A549 (cell line): ENCODE data around the gene PIK3R4. TPM values are rescaled to one million over a fixed set of nuclear protein-coding genes. Genes with fewer than 3 reads are reported as not detected.
A peak's percentile ranks its signal among the peaks of the same experiment; 100 is the strongest.

Experiments used
- ATAC-seq, 2 experiments: fragments of 200-7000 bp in 1 of 2; fragments of >200 bp in 1 of 2; cut with Nextera tagmentation in 1 of 2; cut with Tn5 transposase in 1 of 2; 3 replicates each; pipeline versions ENCODE4 v1.8.0 to v1.9.1; 2018 to 2020; ENCODE audit warnings: mild to moderate bottlenecking in 1 of 2, moderate library complexity in 1 of 2
- CTCF ChIA-PET: fragments of 300-600 bp; sonication (Branson Sonifier 250); formaldehyde crosslinking; extraction: SDS; loops from one replicate; lab custom pipeline; 2021; ENCODE audit warnings: antibody characterized with exemption, inconsistent platforms; lab: Yijun Ruan, JAX
- POLR2A ChIA-PET: fragments of 350-600 bp; formaldehyde crosslinking; extraction: SDS; loops from one replicate; lab custom pipeline; 2021; ENCODE audit warnings: antibody characterized with exemption, inconsistent platforms; lab: Yijun Ruan, JAX
- DNase-seq, 2 experiments: peaks; one replicate each; pipeline versions ENCODE4 v3.0.0 to v3.0.0-alpha.2; 2011 to 2016; ENCODE audit warnings: low read depth in 1 of 2, low spot score in 1 of 2
- FAIRE-seq: peaks from 2 replicates; lab custom pipeline; 2011; peaks lifted over from hg19 to GRCh38; lab: Jason Lieb, UNC
- H3K27ac ChIP-seq, 2 experiments: fragments of >200 bp; sonication (Bioruptor Twin); formaldehyde crosslinking; 3 replicates each; pipeline ENCODE4 v1.5.1; 2016 to 2017
- H3K4me1 ChIP-seq: fragments of >200 bp; sonication (Bioruptor Twin); formaldehyde crosslinking; 3 replicates; pipeline ENCODE4 v1.6.1; 2016
- H3K4me2 ChIP-seq: fragments of >200 bp; sonication (Bioruptor Twin); formaldehyde crosslinking; 3 replicates; pipeline ENCODE4 v1.6.1; 2016
- H3K4me3 ChIP-seq: fragments of >200 bp; sonication (Bioruptor Twin); formaldehyde crosslinking; 3 replicates; pipeline ENCODE4 v1.5.1; 2016
- H3K9me3 ChIP-seq: fragments of >200 bp; sonication (Bioruptor Twin); formaldehyde crosslinking; 3 replicates; pipeline ENCODE4 v1.6.1; 2016
- BHLHE40 ChIP-seq: IDR thresholded peaks from 2 replicates; pipeline ENCODE4 v1.6.1; 2012; ENCODE audit warnings: low read depth, low read length, inconsistent platforms
- CBX2 ChIP-seq: fragments of 200-600 bp; sonication (generic); IDR thresholded peaks from 2 replicates; pipeline ENCODE4 v1.6.1; 2016; ENCODE audit warnings: low read depth, mild to moderate bottlenecking, borderline replicate concordance
- EP300 ChIP-seq, 2 experiments: fragments of >200 bp; sonication (Bioruptor Twin); formaldehyde crosslinking; IDR thresholded peaks; 2 replicates in 1 of 2; 3 replicates in 1 of 2; pipeline ENCODE4 v1.6.1; 2016 to 2017
- FOSB ChIP-seq: fragments of 250-450 bp; sonication (Bioruptor Pico); IDR thresholded peaks from 2 replicates; pipeline ENCODE4 v1.5.0; 2020; ENCODE audit warnings: mild to moderate bottlenecking, moderate library complexity
- FOSL2 ChIP-seq, 2 experiments: fragments of 450-650 bp in 1 of 2; fragments of >200 bp in 1 of 2; sonication (Bioruptor Twin) in 1 of 2; formaldehyde crosslinking; IDR thresholded peaks; 2 replicates each; pipeline versions ENCODE4 v1.5.0 to v1.6.1; 2016 to 2020; ENCODE audit warnings: mild to moderate bottlenecking in 1 of 2, moderate library complexity in 1 of 2
- FOXS1 ChIP-seq: fragments of 250-450 bp; sonication (Bioruptor Pico); IDR thresholded peaks from 2 replicates; pipeline ENCODE4 v1.5.0; 2020; ENCODE audit warnings: mild to moderate bottlenecking, moderate library complexity
- HOXA7 ChIP-seq: fragments of 250-450 bp; sonication (Bioruptor Pico); IDR thresholded peaks from 2 replicates; pipeline ENCODE4 v1.5.0; 2020; ENCODE audit warnings: mild to moderate bottlenecking, moderate library complexity
- MAZ ChIP-seq: fragments of 150-350 bp; IDR thresholded peaks from 2 replicates; pipeline ENCODE4 v1.6.1; 2014; ENCODE audit warnings: antibody characterized with exemption, low read depth, low read length, borderline replicate concordance
- MYC ChIP-seq: IDR thresholded peaks from 2 replicates; pipeline ENCODE4 v1.6.1; 2012; ENCODE audit warnings: mild to moderate bottlenecking, inconsistent platforms, low read length, improper control_type of control experiment, borderline replicate concordance
- NFE2L2 ChIP-seq: fragments of 150-350 bp; conservative IDR thresholded peaks from 2 replicates; pipeline ENCODE4 v1.6.1; 2014; ENCODE audit warnings: low read length
- PHF8 ChIP-seq: fragments of 200-600 bp; sonication (generic); IDR thresholded peaks from 2 replicates; pipeline ENCODE4 v1.6.1; 2016; ENCODE audit warnings: low read depth, mild to moderate bottlenecking, antibody characterized with exemption, moderate library complexity, borderline replicate concordance
- POLR2AphosphoS2 ChIP-seq: conservative IDR thresholded peaks from 2 replicates; pipeline ENCODE4 v1.6.1; 2012; ENCODE audit warnings: low read length, improper control_type of control experiment, inconsistent platforms
- RAD21 ChIP-seq, 2 experiments: fragments of >200 bp in 1 of 2; sonication (Bioruptor Twin) in 1 of 2; formaldehyde crosslinking in 1 of 2; IDR thresholded peaks in 1 of 2; conservative IDR thresholded peaks in 1 of 2; 2 replicates in 1 of 2; 3 replicates in 1 of 2; pipeline ENCODE4 v1.6.1; 2012 to 2018; ENCODE audit warnings: inconsistent platforms in 1 of 2
- RFX5 ChIP-seq: fragments of 450-650 bp; IDR thresholded peaks from 2 replicates; pipeline ENCODE4 v1.7.1; 2014; ENCODE audit warnings: antibody characterized with exemption, mild to moderate bottlenecking, moderate library complexity
- TFCP2L1 ChIP-seq: fragments of 250-450 bp; sonication (Bioruptor Pico); IDR thresholded peaks from 2 replicates; pipeline ENCODE4 v1.5.0; 2021; ENCODE audit warnings: mild to moderate bottlenecking
- TP53 ChIP-seq: fragments of 250-450 bp; sonication (Bioruptor Pico); IDR thresholded peaks from 2 replicates; pipeline ENCODE4 v1.5.0; 2021; ENCODE audit warnings: mild to moderate bottlenecking, moderate library complexity
- ZC3H11A ChIP-seq: fragments of 450-650 bp; IDR thresholded peaks from 2 replicates; pipeline ENCODE4 v1.6.1; 2014; ENCODE audit warnings: antibody characterized with exemption, mild to moderate bottlenecking
- ZNF302 ChIP-seq: fragments of 250-450 bp; sonication (Bioruptor Pico); IDR thresholded peaks from 2 replicates; pipeline ENCODE4 v1.9.0; 2021; ENCODE audit warnings: inconsistent platforms, mild to moderate bottlenecking, moderate library complexity
- WGBS: methylation state at CpG from one replicate; pipeline ENCODE4 v1.1.6; 2017; ENCODE audit errors: missing lambda C conversion rate; 5-methylcytosine and 5-hydroxymethylcytosine counted together
- polyA plus RNA-seq, 4 experiments: library from polyadenylated mRNA; depleted of rRNA in 3 of 4; stranded (reverse); fragments of >200 nt; fragmentation: RNase III in 1 of 4; extraction: RNeasy Plus Mini Kit Qiagen cat#74134 plus additional on column Dnase treatment in 1 of 4; gene quantifications; 2 replicates in 3 of 4; 3 replicates in 1 of 4; pipeline ENCODE4 v1.2.3, GENCODE V29; 2011 to 2017
- TF ChIP-seq, protein P1 (sequence below): fragments of >200 bp; sonication (Bioruptor Twin); formaldehyde crosslinking; IDR thresholded peaks from 3 replicates; pipeline ENCODE4 v1.5.1; 2016

PIK3R4 gene
- polyA plus RNA-seq, 2 of the 4 experiments (the other 2 are of a cell fraction), result 18.2 to 27.8 TPM

DNA sequence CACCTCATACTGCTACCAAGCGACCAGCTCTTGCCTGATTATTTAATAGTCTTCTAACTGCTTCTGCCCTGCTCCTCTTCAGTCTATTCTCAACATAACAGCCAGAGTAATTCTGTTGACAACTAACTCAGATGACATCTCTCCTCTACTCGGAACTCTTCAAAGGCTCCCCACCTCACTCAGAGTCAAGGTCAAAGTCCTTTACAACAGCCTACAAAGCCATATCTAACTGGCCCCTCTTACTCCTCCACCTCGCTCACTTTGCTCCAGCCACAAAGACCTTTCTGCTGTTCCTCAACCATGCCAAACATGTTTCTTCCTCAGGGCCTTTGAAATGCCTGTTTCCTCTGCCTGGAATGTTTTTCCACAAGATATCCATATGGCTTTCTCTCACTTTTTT, 43.6 kb downstream of the PIK3R4 start:
- ChIA-PET CTCF (no interaction called here), POLR2A (no interaction called here)
- DNase-seq (no peak), ATAC-seq (no peak), FAIRE-seq (no peak)
- 90% methylated on average over 3 of the region's 3 CpGs for WGBS
- no peaks in the 10 kb centered on the region for H3K9me3 ChIP-seq
- TF ChIP-seq BHLHE40, result no peak
- TF ChIP-seq HOXA7, result no peak
- no peak for TF ChIP-seq TP53 (CRISPR knock-in tag)
- no peak for TF ChIP-seq POLR2AphosphoS2
- H3K4me2 ChIP-seq, result no peak overlapping the region
- no peaks in the 10 kb centered on the region for H3K4me1 ChIP-seq
- H3K4me3 ChIP-seq, result no peak overlapping the region
- H3K27ac ChIP-seq, result no peak overlapping the region

DNA sequence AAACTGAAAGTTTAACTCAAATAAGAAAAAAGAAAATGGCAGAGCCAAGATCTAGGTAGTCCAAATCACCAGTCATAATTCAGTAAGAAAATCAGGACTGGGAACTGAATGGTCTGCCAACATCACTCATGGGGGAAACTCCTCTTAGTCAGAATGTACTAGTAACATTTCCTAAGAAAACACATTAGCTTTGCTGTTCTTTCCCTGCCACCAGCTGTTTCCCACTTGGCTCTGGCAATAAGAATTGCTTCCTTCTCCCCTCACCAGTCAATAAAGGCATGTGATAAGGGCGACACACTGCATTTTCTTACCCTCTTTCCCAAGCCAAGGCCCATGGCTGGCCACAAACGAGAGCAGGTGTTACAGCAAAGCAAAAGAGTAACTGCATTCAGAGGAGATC, 46.1 kb downstream of the PIK3R4 start:
- CTCF ChIA-PET, result interaction anchor here (0.6 kb wide), 1 partner anchor 11 kb away, joined by 4 read pairs; no protein-coding TSS in a partner anchor
- TF ChIP-seq CBX2, result no peak
- no peak for TF ChIP-seq RFX5
- TF ChIP-seq MYC, result no peak

DNA sequence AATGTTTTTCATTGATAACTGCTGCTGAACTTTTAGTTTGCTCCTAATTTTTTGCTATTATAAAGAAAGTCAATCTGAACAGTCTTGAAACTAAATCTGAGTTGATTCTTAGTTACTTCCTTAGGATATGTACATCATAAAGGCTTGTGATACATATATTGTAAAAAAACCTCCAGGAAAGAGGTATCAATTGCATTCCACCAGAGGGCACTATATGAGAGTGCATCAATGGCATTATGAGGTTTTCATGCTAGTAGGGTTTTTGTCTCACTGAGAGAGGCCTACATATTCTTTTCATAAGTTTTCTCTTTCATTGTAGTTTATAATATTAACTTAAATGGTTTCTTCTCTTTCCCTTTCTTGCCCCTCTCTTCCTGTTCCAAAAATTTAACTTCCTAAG, 46.9 kb downstream of the PIK3R4 start:
- ChIA-PET POLR2A (no interaction called here), CTCF (no interaction called here)
- Histone ChIP-seq H3K9me3 (no peaks in the 10 kb centered on the region), H3K4me1 (no peaks in the 10 kb centered on the region), H3K4me3 (no peak overlapping the region), H3K27ac (no peak overlapping the region), H3K4me2 (no peak overlapping the region)
- ATAC-seq (peak in 1 of 2 experiments; percentile 68; a peak in 3 of 6 replicates), FAIRE-seq (no peak), DNase-seq (peak; percentile 4 to 27)
- TF ChIP-seq, protein P1, sequence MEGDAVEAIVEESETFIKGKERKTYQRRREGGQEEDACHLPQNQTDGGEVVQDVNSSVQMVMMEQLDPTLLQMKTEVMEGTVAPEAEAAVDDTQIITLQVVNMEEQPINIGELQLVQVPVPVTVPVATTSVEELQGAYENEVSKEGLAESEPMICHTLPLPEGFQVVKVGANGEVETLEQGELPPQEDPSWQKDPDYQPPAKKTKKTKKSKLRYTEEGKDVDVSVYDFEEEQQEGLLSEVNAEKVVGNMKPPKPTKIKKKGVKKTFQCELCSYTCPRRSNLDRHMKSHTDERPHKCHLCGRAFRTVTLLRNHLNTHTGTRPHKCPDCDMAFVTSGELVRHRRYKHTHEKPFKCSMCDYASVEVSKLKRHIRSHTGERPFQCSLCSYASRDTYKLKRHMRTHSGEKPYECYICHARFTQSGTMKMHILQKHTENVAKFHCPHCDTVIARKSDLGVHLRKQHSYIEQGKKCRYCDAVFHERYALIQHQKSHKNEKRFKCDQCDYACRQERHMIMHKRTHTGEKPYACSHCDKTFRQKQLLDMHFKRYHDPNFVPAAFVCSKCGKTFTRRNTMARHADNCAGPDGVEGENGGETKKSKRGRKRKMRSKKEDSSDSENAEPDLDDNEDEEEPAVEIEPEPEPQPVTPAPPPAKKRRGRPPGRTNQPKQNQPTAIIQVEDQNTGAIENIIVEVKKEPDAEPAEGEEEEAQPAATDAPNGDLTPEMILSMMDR, result peak; percentile 43
- TF ChIP-seq NFE2L2, result no peak
- TF ChIP-seq RAD21 (conservative IDR thresholded peaks at IDR 0.05 in 1 of 2, IDR thresholded peaks at IDR 0.05 in 1 of 2), result peak; percentile 30 to 42; a peak in 2 of 5 replicates

More for the DNA sequence above, 46.1 kb downstream of the PIK3R4 start:
- ATAC-seq (no peak), DNase-seq (no peak), FAIRE-seq (no peak)
- Histone ChIP-seq H3K4me1 (no peaks in the 10 kb centered on the region), H3K4me2 (no peak overlapping the region), H3K9me3 (no peaks in the 10 kb centered on the region), H3K4me3 (no peak overlapping the region), H3K27ac (no peak overlapping the region)
- POLR2A ChIA-PET, result no interaction called here
- 88% methylated on average over 2 of the region's 2 CpGs for WGBS

- DNase-seq, result no peak
- no peak overlapping the region for H3K4me2 ChIP-seq
- no peak overlapping the region for H3K27ac ChIP-seq
- no peaks in the 10 kb centered on the region for H3K4me1 ChIP-seq
- ChIA-PET CTCF (no interaction called here), POLR2A (no interaction called here)
- no peak for TF ChIP-seq MYC
- no peak for TF ChIP-seq PHF8
- no peak for TF ChIP-seq FOSB (CRISPR knock-in tag)
- H3K9me3 ChIP-seq, result no peaks in the 10 kb centered on the region
- ATAC-seq, result no peak
- H3K4me3 ChIP-seq, result no peak overlapping the region
- no peak for FAIRE-seq
- WGBS, result 98% methylated on average over 2 of the region's 2 CpGs
Observed at GRCh38 chr3:130693314-130693713, 53.3 kb downstream of the PIK3R4 start.

DNA sequence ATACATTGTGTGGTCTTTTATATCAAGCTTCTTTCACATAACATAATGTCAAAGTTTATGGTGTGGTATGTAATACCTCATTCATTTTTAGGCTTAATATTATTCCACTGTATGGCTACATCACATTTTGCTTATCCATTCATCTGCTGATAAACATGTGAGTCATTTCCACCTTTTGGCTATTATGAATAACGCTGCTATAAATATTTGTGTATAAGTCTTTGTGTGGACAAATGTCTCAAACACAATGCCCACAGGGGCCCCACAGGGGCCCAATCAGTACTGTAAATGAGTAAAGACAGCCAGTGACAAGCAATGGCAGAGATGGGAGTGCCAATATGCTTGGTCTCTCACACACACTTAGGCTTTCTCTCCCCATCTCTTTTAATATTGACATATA, 54.2 kb downstream of the PIK3R4 start:
- no peak for TF ChIP-seq FOSL2 (IDR thresholded peaks at IDR 0.05)
- TF ChIP-seq FOSL2 (CRISPR knock-in tag; IDR thresholded peaks at IDR 0.05), result no peak
- TF ChIP-seq MAZ, result no peak
- no peak for TF ChIP-seq TFCP2L1 (CRISPR knock-in tag)
- no peak for TF ChIP-seq MYC
- TF ChIP-seq, protein P1, result no peak
- no peak for TF ChIP-seq FOXS1 (CRISPR knock-in tag)
- TF ChIP-seq EP300 (IDR thresholded peaks at IDR 0.05), result no peak
- no peak for TF ChIP-seq ZNF302 (CRISPR knock-in tag)
- no peak for TF ChIP-seq ZC3H11A
- CTCF ChIA-PET, result no interaction called here
- H3K4me3 ChIP-seq, result no peak overlapping the region
- no peak overlapping the region for H3K4me2 ChIP-seq
- no peak for ATAC-seq
- no peak for FAIRE-seq
- POLR2A ChIA-PET, result no interaction called here
- 67% methylated on average over 1 of the region's 1 CpG for WGBS
- H3K9me3 ChIP-seq, result no peaks in the 10 kb centered on the region
- H3K27ac ChIP-seq, result no peak overlapping the region
- H3K4me1 ChIP-seq, result no peaks in the 10 kb centered on the region
- no peak for DNase-seq
